BLaER1 (cell line): Measurements from ENCODE around the gene DYRK1A.
A peak's percentile ranks its signal among the peaks of the same experiment; 100 is the strongest.

ENCODE experiments used
- H3K27ac ChIP-seq: shearing (Covaris generic); formaldehyde crosslinking; 2 replicates; pipeline ENCODE4 v1.8.1; 2022
- H3K27me3 ChIP-seq: shearing (Covaris generic); formaldehyde crosslinking; 2 replicates; pipeline ENCODE4 v1.8.1; 2022
- H3K36me3 ChIP-seq: shearing (Covaris generic); formaldehyde crosslinking; 2 replicates; pipeline ENCODE4 v1.8.1; 2022
- H3K4me1 ChIP-seq: shearing (Covaris generic); formaldehyde crosslinking; 2 replicates; pipeline ENCODE4 v1.8.1; 2022
- H3K4me2 ChIP-seq: shearing (Covaris generic); formaldehyde crosslinking; 2 replicates; pipeline ENCODE4 v1.8.1; 2022
- H3K4me3 ChIP-seq: shearing (Covaris generic); formaldehyde crosslinking; 2 replicates; pipeline ENCODE4 v1.8.1; 2022
- H3K9ac ChIP-seq: shearing (Covaris generic); formaldehyde crosslinking; 2 replicates; pipeline ENCODE4 v1.8.1; 2022
- H3K9me3 ChIP-seq: shearing (Covaris generic); formaldehyde crosslinking; 2 replicates; pipeline ENCODE4 v1.8.1; 2022
- H4K20me1 ChIP-seq: shearing (Covaris generic); formaldehyde crosslinking; 2 replicates; pipeline ENCODE4 v1.8.1; 2022
- Cebpa-rat ChIP-seq: shearing (Covaris generic); IDR thresholded peaks from 2 replicates; pipeline ENCODE4 v1.8.1; 2022

The DYRK1A gene

GRCh38 chr21:37550618-37551330 is 184.2 kb downstream of the DYRK1A start:
- Histone ChIP-seq H3K9ac (no peak overlapping the region), H3K4me3 (no peak overlapping the region), H3K4me2 (no peak overlapping the region), H3K9me3 (no peaks in the 10 kb centered on the region), H3K4me1 (peaks cover 47% of the 10 kb centered on the region), H3K36me3 (no peaks in the 10 kb centered on the region), H3K27ac (no peak overlapping the region), H4K20me1 (no peaks in the 10 kb centered on the region), H3K27me3 (no peaks in the 10 kb centered on the region)
- no peak for TF ChIP-seq Cebpa-rat

GRCh38 chr21:37551331-37551992 is 184.9 kb downstream of the DYRK1A start:
- H3K4me2 ChIP-seq: no peak overlapping the region
- H3K27me3 ChIP-seq: no peaks in the 10 kb centered on the region
- H3K36me3 ChIP-seq: no peaks in the 10 kb centered on the region
- no peaks in the 10 kb centered on the region for H3K9me3 ChIP-seq
- no peak for TF ChIP-seq Cebpa-rat
- H3K9ac ChIP-seq: no peak overlapping the region
- peaks cover 53% of the 10 kb centered on the region for H3K4me1 ChIP-seq
- no peaks in the 10 kb centered on the region for H4K20me1 ChIP-seq
- no peak overlapping the region for H3K27ac ChIP-seq
- H3K4me3 ChIP-seq: no peak overlapping the region

- H3K9ac ChIP-seq: no peak overlapping the region
- no peaks in the 10 kb centered on the region for H3K27me3 ChIP-seq
- no peaks in the 10 kb centered on the region for H3K9me3 ChIP-seq
- H3K4me2 ChIP-seq: no peak overlapping the region
- H3K36me3 ChIP-seq: no peaks in the 10 kb centered on the region
- no peaks in the 10 kb centered on the region for H4K20me1 ChIP-seq
- TF ChIP-seq Cebpa-rat: no peak
- no peak overlapping the region for H3K4me3 ChIP-seq
- no peak overlapping the region for H3K27ac ChIP-seq
- H3K4me1 ChIP-seq: peaks cover 53% of the 10 kb centered on the region
Observed at GRCh38 chr21:37551993-37552355, 185.4 kb downstream of the DYRK1A start.

GRCh38 chr21:37552496-37553029 is 186.0 kb downstream of the DYRK1A start:
- TF ChIP-seq Cebpa-rat: no peak
- H3K4me1 ChIP-seq: peaks cover 53% of the 10 kb centered on the region
- H3K36me3 ChIP-seq: no peaks in the 10 kb centered on the region
- no peak overlapping the region for H3K4me3 ChIP-seq
- no peak overlapping the region for H3K27ac ChIP-seq
- no peak overlapping the region for H3K9ac ChIP-seq
- no peaks in the 10 kb centered on the region for H3K9me3 ChIP-seq
- H4K20me1 ChIP-seq: no peaks in the 10 kb centered on the region
- H3K27me3 ChIP-seq: no peaks in the 10 kb centered on the region
- peak overlapping the region; percentile 4 for H3K4me2 ChIP-seq

- Histone ChIP-seq H3K9ac (no peak overlapping the region), H3K4me1 (peaks cover 53% of the 10 kb centered on the region), H4K20me1 (no peaks in the 10 kb centered on the region), H3K4me2 (peak overlapping the region; percentile 4), H3K27me3 (no peaks in the 10 kb centered on the region), H3K27ac (no peak overlapping the region), H3K4me3 (no peak overlapping the region), H3K36me3 (no peaks in the 10 kb centered on the region), H3K9me3 (peaks cover 1% of the 10 kb centered on the region; the same call in 1 of the 2 replicates)
- TF ChIP-seq Cebpa-rat: no peak
Observed at GRCh38 chr21:37553078-37553481, 186.5 kb downstream of the DYRK1A start.

GRCh38 chr21:37554661-37555379 is 188.2 kb downstream of the DYRK1A start:
- no peaks in the 10 kb centered on the region for H3K27me3 ChIP-seq
- H3K4me1 ChIP-seq: peaks cover 57% of the 10 kb centered on the region
- no peak overlapping the region; the same call in 1 of the 2 replicates for H3K9ac ChIP-seq
- H3K9me3 ChIP-seq: peaks cover 13% of the 10 kb centered on the region
- H3K27ac ChIP-seq: 0 out of 2 replicates have a peak overlapping the region, but pooled peaks have one; percentile 1
- peak overlapping the region; percentile 88 for H3K4me2 ChIP-seq
- no peak for TF ChIP-seq Cebpa-rat
- H3K4me3 ChIP-seq: no peak overlapping the region
- no peaks in the 10 kb centered on the region for H4K20me1 ChIP-seq
- H3K36me3 ChIP-seq: no peaks in the 10 kb centered on the region

GRCh38 chr21:37555672-37556261 is 189.2 kb downstream of the DYRK1A start:
- H3K9me3 ChIP-seq: peaks cover 13% of the 10 kb centered on the region
- H3K36me3 ChIP-seq: no peaks in the 10 kb centered on the region
- H4K20me1 ChIP-seq: no peaks in the 10 kb centered on the region
- H3K27ac ChIP-seq: peak overlapping the region; percentile 74; the same call in 1 of the 2 replicates
- H3K4me1 ChIP-seq: peaks cover 57% of the 10 kb centered on the region
- H3K9ac ChIP-seq: no peak overlapping the region
- H3K4me2 ChIP-seq: peak overlapping the region; percentile 88
- TF ChIP-seq Cebpa-rat: no peak
- H3K27me3 ChIP-seq: no peaks in the 10 kb centered on the region
- H3K4me3 ChIP-seq: no peak overlapping the region

- H3K4me3 ChIP-seq: peak overlapping the region; percentile 32
- H3K9ac ChIP-seq: peak overlapping the region; percentile 12; the same call in 1 of the 2 replicates
- H3K9me3 ChIP-seq: peaks cover 25% of the 10 kb centered on the region
- no peaks in the 10 kb centered on the region for H3K27me3 ChIP-seq
- H3K36me3 ChIP-seq: no peaks in the 10 kb centered on the region
- TF ChIP-seq Cebpa-rat: no peak
- peak overlapping the region; percentile 88 for H3K4me2 ChIP-seq
- peak overlapping the region; percentile 74 for H3K27ac ChIP-seq
- peaks cover 66% of the 10 kb centered on the region for H3K4me1 ChIP-seq
- H4K20me1 ChIP-seq: no peaks in the 10 kb centered on the region
Observed at GRCh38 chr21:37557261-37557950, 190.8 kb downstream of the DYRK1A start.

- Histone ChIP-seq H3K36me3 (no peaks in the 10 kb centered on the region), H3K4me3 (no peak overlapping the region), H3K27ac (no peak overlapping the region), H3K4me1 (peaks cover 64% of the 10 kb centered on the region), H4K20me1 (no peaks in the 10 kb centered on the region), H3K9me3 (peaks cover 32% of the 10 kb centered on the region), H3K9ac (no peak overlapping the region), H3K4me2 (no peak overlapping the region), H3K27me3 (no peaks in the 10 kb centered on the region)
- no peak for TF ChIP-seq Cebpa-rat
Observed at GRCh38 chr21:37558676-37559211, 192.2 kb downstream of the DYRK1A start.
